Loucy (cell line): ENCODE data around the gene PFKFB2.
A peak's percentile ranks its signal among the peaks of the same experiment; 100 is the strongest.

Source experiments
- H2AFZ ChIP-seq: fragments of 200-600 bp; sonication (generic); 2 replicates; pipeline ENCODE4 v1.6.0; 2016; ENCODE audit warnings: antibody characterized with exemption, mild to moderate bottlenecking, low read length, moderate library complexity
- H3F3A ChIP-seq: fragments of 200-600 bp; 2 replicates; pipeline ENCODE4 v1.6.0; 2016; ENCODE audit warnings: antibody characterized with exemption, low read depth, mild to moderate bottlenecking
- H3K27me3 ChIP-seq: fragments of 200-600 bp; sonication (generic); 2 replicates; pipeline ENCODE4 v1.6.1; 2014; ENCODE audit warnings: low read length, mild to moderate bottlenecking; ENCODE audit not compliant: insufficient read depth, poor library complexity, severe bottlenecking
- H3K36me3 ChIP-seq: fragments of 200-600 bp; sonication (generic); 2 replicates; pipeline ENCODE4 v1.6.1; 2016; ENCODE audit warnings: low read length; ENCODE audit not compliant: insufficient read depth
- H3K4me1 ChIP-seq: fragments of 200-600 bp; sonication (generic); 2 replicates; pipeline ENCODE4 v1.5.1; 2014; ENCODE audit warnings: low read length, mild to moderate bottlenecking; ENCODE audit not compliant: insufficient read depth, poor library complexity, severe bottlenecking
- H3K4me2 ChIP-seq: fragments of 200-600 bp; sonication (generic); 2 replicates; pipeline ENCODE4 v1.6.0; 2014; ENCODE audit warnings: antibody characterized with exemption, low read length, low read depth, mild to moderate bottlenecking; ENCODE audit not compliant: poor library complexity, severe bottlenecking
- H3K4me3 ChIP-seq: fragments of 200-600 bp; sonication (generic); 2 replicates; pipeline ENCODE4 v1.5.1; 2014; ENCODE audit warnings: low read length, mild to moderate bottlenecking, mixed read lengths; ENCODE audit not compliant: poor library complexity, severe bottlenecking
- H3K79me2 ChIP-seq: fragments of 200-600 bp; sonication (generic); 2 replicates; pipeline ENCODE4 v1.6.1; 2014; ENCODE audit warnings: low read length; ENCODE audit not compliant: insufficient read depth
- H3K9ac ChIP-seq: fragments of 200-600 bp; sonication (generic); 2 replicates; pipeline ENCODE4 v1.6.0; 2014; ENCODE audit warnings: mild to moderate bottlenecking, low read depth, low read length, moderate library complexity; ENCODE audit not compliant: poor library complexity, severe bottlenecking
- H3K9me2 ChIP-seq: fragments of 200-600 bp; sonication (generic); replicated peaks from 2 replicates; pipeline ENCODE4 v1.6.1; 2016; ENCODE audit warnings: low read depth, low read length, mixed read lengths
- H3K9me3 ChIP-seq: fragments of 200-600 bp; sonication (generic); 2 replicates; pipeline ENCODE4 v1.6.1; 2014; ENCODE audit warnings: mild to moderate bottlenecking, antibody characterized with exemption, low read length, low read depth; ENCODE audit not compliant: insufficient read depth
- H4K20me1 ChIP-seq: fragments of 200-600 bp; sonication (generic); 2 replicates; pipeline ENCODE4 v1.6.0; 2014; ENCODE audit warnings: antibody characterized with exemption, low read length, mild to moderate bottlenecking; ENCODE audit not compliant: insufficient read depth, poor library complexity, severe bottlenecking
- EZH2phosphoT487 ChIP-seq: fragments of 200-600 bp; IDR thresholded peaks from 2 replicates; pipeline ENCODE4 v1.6.1; 2018; ENCODE audit warnings: antibody characterized with exemption, mild to moderate bottlenecking, moderate library complexity, borderline replicate concordance
- TF ChIP-seq, protein P1 (sequence below): fragments of 200-600 bp; sonication (generic); conservative IDR thresholded peaks from 2 replicates; pipeline ENCODE4 v1.5.1; 2014; ENCODE audit warnings: mild to moderate bottlenecking, antibody characterized with exemption, low read length

PFKFB2 gene

GRCh38 chr1:207084701-207085180, 31.7 kb downstream of the PFKFB2 start:
- Histone ChIP-seq H3K27me3 (no peaks in the 10 kb centered on the region), H3K9me2 (no peaks in the 10 kb centered on the region), H3K36me3 (no peaks in the 10 kb centered on the region), H3F3A (no peaks in the 10 kb centered on the region), H3K79me2 (no peaks in the 10 kb centered on the region), H4K20me1 (no peaks in the 10 kb centered on the region), H3K4me1 (no peaks in the 10 kb centered on the region), H3K9ac (no peak overlapping the region), H2AFZ (no peak overlapping the region; the same call in 1 of the 2 replicates), H3K4me2 (no peak overlapping the region), H3K4me3 (no peak overlapping the region), H3K9me3 (no peaks in the 10 kb centered on the region)
- TF ChIP-seq, protein P1, sequence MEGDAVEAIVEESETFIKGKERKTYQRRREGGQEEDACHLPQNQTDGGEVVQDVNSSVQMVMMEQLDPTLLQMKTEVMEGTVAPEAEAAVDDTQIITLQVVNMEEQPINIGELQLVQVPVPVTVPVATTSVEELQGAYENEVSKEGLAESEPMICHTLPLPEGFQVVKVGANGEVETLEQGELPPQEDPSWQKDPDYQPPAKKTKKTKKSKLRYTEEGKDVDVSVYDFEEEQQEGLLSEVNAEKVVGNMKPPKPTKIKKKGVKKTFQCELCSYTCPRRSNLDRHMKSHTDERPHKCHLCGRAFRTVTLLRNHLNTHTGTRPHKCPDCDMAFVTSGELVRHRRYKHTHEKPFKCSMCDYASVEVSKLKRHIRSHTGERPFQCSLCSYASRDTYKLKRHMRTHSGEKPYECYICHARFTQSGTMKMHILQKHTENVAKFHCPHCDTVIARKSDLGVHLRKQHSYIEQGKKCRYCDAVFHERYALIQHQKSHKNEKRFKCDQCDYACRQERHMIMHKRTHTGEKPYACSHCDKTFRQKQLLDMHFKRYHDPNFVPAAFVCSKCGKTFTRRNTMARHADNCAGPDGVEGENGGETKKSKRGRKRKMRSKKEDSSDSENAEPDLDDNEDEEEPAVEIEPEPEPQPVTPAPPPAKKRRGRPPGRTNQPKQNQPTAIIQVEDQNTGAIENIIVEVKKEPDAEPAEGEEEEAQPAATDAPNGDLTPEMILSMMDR, result peak; percentile 71
- no peak for TF ChIP-seq EZH2phosphoT487

DNA sequence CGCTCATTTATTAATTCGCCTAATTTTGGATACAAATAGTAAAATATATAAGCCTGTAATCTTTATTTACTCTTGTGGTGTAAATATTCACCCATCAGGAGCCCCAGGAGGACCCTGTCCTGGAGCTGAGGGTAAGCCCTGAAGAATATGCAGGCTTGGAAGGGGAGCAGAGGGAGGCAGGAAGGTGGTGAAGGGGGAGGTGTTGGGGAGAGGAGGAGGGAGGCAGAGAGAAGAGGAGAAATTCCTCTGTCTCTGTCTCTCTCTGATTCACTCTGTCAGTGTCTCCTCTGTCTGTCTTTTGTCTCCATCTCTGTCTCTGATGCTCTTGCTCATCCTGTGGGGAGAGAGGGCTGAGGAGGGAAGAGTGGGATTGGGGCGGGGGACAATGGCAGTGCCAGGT, 32.8 kb downstream of the PFKFB2 start:
- Histone ChIP-seq H2AFZ (no peak overlapping the region), H3K4me2 (no peak overlapping the region), H3K36me3 (no peaks in the 10 kb centered on the region), H3K9ac (no peak overlapping the region), H4K20me1 (no peaks in the 10 kb centered on the region), H3K4me3 (no peak overlapping the region), H3K9me2 (no peaks in the 10 kb centered on the region), H3K4me1 (no peaks in the 10 kb centered on the region), H3F3A (no peaks in the 10 kb centered on the region), H3K27me3 (no peaks in the 10 kb centered on the region), H3K79me2 (no peaks in the 10 kb centered on the region), H3K9me3 (no peaks in the 10 kb centered on the region)
- TF ChIP-seq, protein P1, result no peak
- TF ChIP-seq EZH2phosphoT487, result no peak

DNA sequence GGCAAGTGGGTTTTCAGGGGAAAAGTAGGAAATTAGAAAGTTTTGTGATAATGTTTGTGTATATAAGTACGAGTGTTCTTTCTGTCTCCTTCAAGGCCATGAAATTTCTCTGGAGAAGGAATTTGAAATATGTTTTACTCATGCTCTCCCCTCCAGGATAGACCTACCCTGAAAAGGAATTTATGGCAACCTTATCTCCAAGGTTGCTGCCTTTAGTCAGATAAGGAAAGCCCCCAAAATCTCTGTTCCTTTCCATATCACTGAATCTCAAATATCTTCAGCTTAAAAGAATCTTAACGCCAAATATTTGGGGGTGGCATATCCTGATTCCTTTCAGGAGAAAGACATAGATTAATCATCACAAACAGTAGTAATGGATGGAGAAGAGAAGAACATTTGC, 35.1 kb downstream of the PFKFB2 start:
- Histone ChIP-seq H3K9me2 (no peaks in the 10 kb centered on the region), H3K4me3 (no peak overlapping the region), H3K4me2 (no peak overlapping the region), H3K9me3 (no peaks in the 10 kb centered on the region), H3K9ac (no peak overlapping the region), H2AFZ (no peak overlapping the region), H3F3A (no peaks in the 10 kb centered on the region), H4K20me1 (no peaks in the 10 kb centered on the region), H3K36me3 (no peaks in the 10 kb centered on the region), H3K27me3 (no peaks in the 10 kb centered on the region), H3K4me1 (no peaks in the 10 kb centered on the region), H3K79me2 (no peaks in the 10 kb centered on the region)
- TF ChIP-seq, protein P1, result no peak
- TF ChIP-seq EZH2phosphoT487, result no peak
